ENCODE data around the gene PLPP4. TPM values are rescaled to one million over a fixed set of nuclear protein-coding genes. Genes with fewer than 3 reads are reported as not detected.

Gene PLPP4
- polyA plus RNA-seq, 1 of the 3 experiments (the other 2 are of a cell fraction): 27.9 TPM

DNA sequence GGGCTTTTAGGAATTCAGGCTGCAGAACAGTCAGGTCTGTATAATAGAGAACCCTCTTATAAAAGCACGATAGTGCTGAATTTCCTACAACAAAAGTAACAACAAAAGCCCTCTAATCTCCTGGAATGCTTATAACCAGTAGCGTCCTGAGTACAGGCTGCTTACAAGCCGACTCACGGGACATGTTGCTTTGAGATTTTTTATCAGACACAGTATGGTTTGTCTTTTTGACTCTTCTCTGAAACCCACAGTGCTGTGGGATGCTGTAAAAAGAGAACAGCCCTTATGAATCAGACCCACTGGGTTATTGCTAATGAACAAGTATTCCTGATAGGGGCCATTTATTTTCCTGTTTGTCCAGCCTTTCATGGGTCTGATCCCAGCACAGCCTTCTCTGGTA, 59.4 kb downstream of the PLPP4 start:
- Histone ChIP-seq H3K27me3 (ENCODE audit: insufficient read depth) (no peaks in the 10 kb centered on the region), H3K36me3 (replicated peaks in 1 of 2; ENCODE audit: control insufficient read depth in 1 of 2, insufficient read depth in 2 of 2, low read length in 1 of 2) (peaks cover 2 to 20% of the 10 kb centered on the region in 2 experiments), H4K20me1 (ENCODE audit: insufficient read depth) (peaks cover 31% of the 10 kb centered on the region; the same call in 1 of the 2 replicates), H3K9me3 (no peaks in the 10 kb centered on the region), H3K4me1 (ENCODE audit: control insufficient read depth in 1 of 2, insufficient read depth in 2 of 2, low read depth in 1 of 2, low read length in 1 of 2) (peaks cover 5 to 29% of the 10 kb centered on the region in 2 experiments; a peak in 3 of 4 replicates), H3K9me2 (no peaks in the 10 kb centered on the region), H3K9ac (no peak overlapping the region), H3K27ac (ENCODE audit: low read depth in 2 of 2, low read length in 1 of 2) (no peak overlapping the region), H3K4me2 (no peak overlapping the region), H3K79me2 (ENCODE audit: insufficient read depth) (peaks cover 85% of the 10 kb centered on the region), H3K4me3 (ENCODE audit: low read depth in 2 of 2, low read length in 1 of 2) (no peak overlapping the region), H3F3A (replicated peaks; ENCODE audit: insufficient read depth) (peaks cover 4% of the 10 kb centered on the region), H2AFZ (ENCODE audit: low read depth) (no peak overlapping the region)
- ChIA-PET CTCF (no interaction called here), POLR2A (no interaction called here)
- 87% methylated on average over 4 of the region's 4 CpGs for WGBS (ENCODE audit: low lambda C conversion rate)
- DNase-seq: no peak
- TF ChIP-seq ELF1 (IDR thresholded peaks at IDR 0.05): no peak
- TF ChIP-seq GABPA (IDR thresholded peaks at IDR 0.05; ENCODE audit: low read depth): no peak
- TF ChIP-seq SMC3 (IDR thresholded peaks at IDR 0.05; ENCODE audit: low read depth, low read length): no peak
- TF ChIP-seq, protein P1, sequence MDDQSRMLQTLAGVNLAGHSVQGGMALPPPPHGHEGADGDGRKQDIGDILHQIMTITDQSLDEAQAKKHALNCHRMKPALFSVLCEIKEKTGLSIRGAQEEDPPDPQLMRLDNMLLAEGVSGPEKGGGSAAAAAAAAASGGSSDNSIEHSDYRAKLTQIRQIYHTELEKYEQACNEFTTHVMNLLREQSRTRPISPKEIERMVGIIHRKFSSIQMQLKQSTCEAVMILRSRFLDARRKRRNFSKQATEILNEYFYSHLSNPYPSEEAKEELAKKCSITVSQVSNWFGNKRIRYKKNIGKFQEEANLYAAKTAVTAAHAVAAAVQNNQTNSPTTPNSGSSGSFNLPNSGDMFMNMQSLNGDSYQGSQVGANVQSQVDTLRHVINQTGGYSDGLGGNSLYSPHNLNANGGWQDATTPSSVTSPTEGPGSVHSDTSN (IDR thresholded peaks at IDR 0.05): no peak
- TF ChIP-seq, protein P2, sequence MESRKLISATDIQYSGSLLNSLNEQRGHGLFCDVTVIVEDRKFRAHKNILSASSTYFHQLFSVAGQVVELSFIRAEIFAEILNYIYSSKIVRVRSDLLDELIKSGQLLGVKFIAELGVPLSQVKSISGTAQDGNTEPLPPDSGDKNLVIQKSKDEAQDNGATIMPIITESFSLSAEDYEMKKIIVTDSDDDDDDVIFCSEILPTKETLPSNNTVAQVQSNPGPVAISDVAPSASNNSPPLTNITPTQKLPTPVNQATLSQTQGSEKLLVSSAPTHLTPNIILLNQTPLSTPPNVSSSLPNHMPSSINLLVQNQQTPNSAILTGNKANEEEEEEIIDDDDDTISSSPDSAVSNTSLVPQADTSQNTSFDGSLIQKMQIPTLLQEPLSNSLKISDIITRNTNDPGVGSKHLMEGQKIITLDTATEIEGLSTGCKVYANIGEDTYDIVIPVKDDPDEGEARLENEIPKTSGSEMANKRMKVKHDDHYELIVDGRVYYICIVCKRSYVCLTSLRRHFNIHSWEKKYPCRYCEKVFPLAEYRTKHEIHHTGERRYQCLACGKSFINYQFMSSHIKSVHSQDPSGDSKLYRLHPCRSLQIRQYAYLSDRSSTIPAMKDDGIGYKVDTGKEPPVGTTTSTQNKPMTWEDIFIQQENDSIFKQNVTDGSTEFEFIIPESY (IDR thresholded peaks at IDR 0.05; ENCODE audit: borderline replicate concordance, low read depth): no peak
- TF ChIP-seq, protein P3, sequence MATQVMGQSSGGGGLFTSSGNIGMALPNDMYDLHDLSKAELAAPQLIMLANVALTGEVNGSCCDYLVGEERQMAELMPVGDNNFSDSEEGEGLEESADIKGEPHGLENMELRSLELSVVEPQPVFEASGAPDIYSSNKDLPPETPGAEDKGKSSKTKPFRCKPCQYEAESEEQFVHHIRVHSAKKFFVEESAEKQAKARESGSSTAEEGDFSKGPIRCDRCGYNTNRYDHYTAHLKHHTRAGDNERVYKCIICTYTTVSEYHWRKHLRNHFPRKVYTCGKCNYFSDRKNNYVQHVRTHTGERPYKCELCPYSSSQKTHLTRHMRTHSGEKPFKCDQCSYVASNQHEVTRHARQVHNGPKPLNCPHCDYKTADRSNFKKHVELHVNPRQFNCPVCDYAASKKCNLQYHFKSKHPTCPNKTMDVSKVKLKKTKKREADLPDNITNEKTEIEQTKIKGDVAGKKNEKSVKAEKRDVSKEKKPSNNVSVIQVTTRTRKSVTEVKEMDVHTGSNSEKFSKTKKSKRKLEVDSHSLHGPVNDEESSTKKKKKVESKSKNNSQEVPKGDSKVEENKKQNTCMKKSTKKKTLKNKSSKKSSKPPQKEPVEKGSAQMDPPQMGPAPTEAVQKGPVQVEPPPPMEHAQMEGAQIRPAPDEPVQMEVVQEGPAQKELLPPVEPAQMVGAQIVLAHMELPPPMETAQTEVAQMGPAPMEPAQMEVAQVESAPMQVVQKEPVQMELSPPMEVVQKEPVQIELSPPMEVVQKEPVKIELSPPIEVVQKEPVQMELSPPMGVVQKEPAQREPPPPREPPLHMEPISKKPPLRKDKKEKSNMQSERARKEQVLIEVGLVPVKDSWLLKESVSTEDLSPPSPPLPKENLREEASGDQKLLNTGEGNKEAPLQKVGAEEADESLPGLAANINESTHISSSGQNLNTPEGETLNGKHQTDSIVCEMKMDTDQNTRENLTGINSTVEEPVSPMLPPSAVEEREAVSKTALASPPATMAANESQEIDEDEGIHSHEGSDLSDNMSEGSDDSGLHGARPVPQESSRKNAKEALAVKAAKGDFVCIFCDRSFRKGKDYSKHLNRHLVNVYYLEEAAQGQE (IDR thresholded peaks at IDR 0.05; ENCODE audit: low read depth, low read length): no peak
- TF ChIP-seq GATA2 (CRISPR knock-in tag; IDR thresholded peaks at IDR 0.05): no peak
- no peak for TF ChIP-seq RCOR1 (IDR thresholded peaks at IDR 0.05; ENCODE audit: low read length)
- TF ChIP-seq FOSL2 (IDR thresholded peaks at IDR 0.05; ENCODE audit: borderline replicate concordance, low read depth): no peak
- TF ChIP-seq, protein P4, sequence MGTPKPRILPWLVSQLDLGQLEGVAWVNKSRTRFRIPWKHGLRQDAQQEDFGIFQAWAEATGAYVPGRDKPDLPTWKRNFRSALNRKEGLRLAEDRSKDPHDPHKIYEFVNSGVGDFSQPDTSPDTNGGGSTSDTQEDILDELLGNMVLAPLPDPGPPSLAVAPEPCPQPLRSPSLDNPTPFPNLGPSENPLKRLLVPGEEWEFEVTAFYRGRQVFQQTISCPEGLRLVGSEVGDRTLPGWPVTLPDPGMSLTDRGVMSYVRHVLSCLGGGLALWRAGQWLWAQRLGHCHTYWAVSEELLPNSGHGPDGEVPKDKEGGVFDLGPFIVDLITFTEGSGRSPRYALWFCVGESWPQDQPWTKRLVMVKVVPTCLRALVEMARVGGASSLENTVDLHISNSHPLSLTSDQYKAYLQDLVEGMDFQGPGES (IDR thresholded peaks at IDR 0.05; ENCODE audit: low read depth, low read length): no peak
- no peak for TF ChIP-seq TEAD4 (IDR thresholded peaks at IDR 0.05; ENCODE audit: borderline replicate concordance, insufficient read depth)
- no peak for TF ChIP-seq RXRA (IDR thresholded peaks at IDR 0.05; ENCODE audit: borderline replicate concordance, low read depth)
- no peak for TF ChIP-seq TCF12 (IDR thresholded peaks at IDR 0.05)
- TF ChIP-seq, protein P5, sequence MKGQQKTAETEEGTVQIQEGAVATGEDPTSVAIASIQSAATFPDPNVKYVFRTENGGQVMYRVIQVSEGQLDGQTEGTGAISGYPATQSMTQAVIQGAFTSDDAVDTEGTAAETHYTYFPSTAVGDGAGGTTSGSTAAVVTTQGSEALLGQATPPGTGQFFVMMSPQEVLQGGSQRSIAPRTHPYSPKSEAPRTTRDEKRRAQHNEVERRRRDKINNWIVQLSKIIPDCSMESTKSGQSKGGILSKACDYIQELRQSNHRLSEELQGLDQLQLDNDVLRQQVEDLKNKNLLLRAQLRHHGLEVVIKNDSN (IDR thresholded peaks at IDR 0.05; ENCODE audit: borderline replicate concordance, low read depth): no peak
- TF ChIP-seq FOXM1 (IDR thresholded peaks at IDR 0.05; ENCODE audit: low read depth): no peak
- TF ChIP-seq SIN3A (IDR thresholded peaks at IDR 0.05; ENCODE audit: borderline replicate concordance, low read depth, low read length): no peak
- TF ChIP-seq, protein P6, sequence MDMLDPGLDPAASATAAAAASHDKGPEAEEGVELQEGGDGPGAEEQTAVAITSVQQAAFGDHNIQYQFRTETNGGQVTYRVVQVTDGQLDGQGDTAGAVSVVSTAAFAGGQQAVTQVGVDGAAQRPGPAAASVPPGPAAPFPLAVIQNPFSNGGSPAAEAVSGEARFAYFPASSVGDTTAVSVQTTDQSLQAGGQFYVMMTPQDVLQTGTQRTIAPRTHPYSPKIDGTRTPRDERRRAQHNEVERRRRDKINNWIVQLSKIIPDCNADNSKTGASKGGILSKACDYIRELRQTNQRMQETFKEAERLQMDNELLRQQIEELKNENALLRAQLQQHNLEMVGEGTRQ (IDR thresholded peaks at IDR 0.05; ENCODE audit: borderline replicate concordance, low read depth, low read length): no peak
- no peak for TF ChIP-seq FOXJ3 (CRISPR knock-in tag; IDR thresholded peaks at IDR 0.05)

All from SK-N-SH (cell line).